ENCODE measurements around the gene FZR1.
"Not testable (repeated sequence)": the region's sequence is repeated elsewhere in the genome, so short reads cannot be mapped to it uniquely, and the experiment has no call there.

The FZR1 gene

GRCh38 chr19:3575949-3576673 is 70.0 kb downstream of the FZR1 start:
- no peak for DNase-seq

- DNase-seq = peak; percentile 79
Measured at GRCh38 chr19:3576696-3577443, 70.8 kb downstream of the FZR1 start.

- DNase-seq = no peak
Measured at GRCh38 chr19:3577723-3578344, 71.7 kb downstream of the FZR1 start.

- DNase-seq = no peak
Measured at GRCh38 chr19:3578390-3578789, 72.3 kb downstream of the FZR1 start.

GRCh38 chr19:3580156-3580934 is 74.2 kb downstream of the FZR1 start:
- DNase-seq = no peak

GRCh38 chr19:3581792-3582191 is 75.7 kb downstream of the FZR1 start:
- not testable (repeated sequence) for DNase-seq

- not testable (repeated sequence) for DNase-seq
Measured at GRCh38 chr19:3584036-3584802, 78.1 kb downstream of the FZR1 start.

- DNase-seq = no peak
Measured at GRCh38 chr19:3585301-3586126, 79.4 kb downstream of the FZR1 start, which contains the start of gene GIPC3. GIPC3 (plus strand) TSS chr19:3585478; CDS start chr19:3585598, 120 bp downstream.

- DNase-seq = peak; percentile 37
Measured at GRCh38 chr19:3586127-3586626, 80.1 kb downstream of the FZR1 start.

- DNase-seq = no peak
Measured at GRCh38 chr19:3586707-3587346, 80.7 kb downstream of the FZR1 start.
